IMR-90 (cell line): ENCODE data around the gene KCNA10. TPM values are rescaled to one million over a fixed set of nuclear protein-coding genes. Genes with fewer than 3 reads are reported as not detected.

Experiments
- ATAC-seq: fragments of 200-7000 bp; cut with Tn5 transposase; 2 replicates; pipeline ENCODE4 v1.9.1; 2020; ENCODE audit warnings: low read depth, mild to moderate bottlenecking, moderate library complexity
- BruUV-seq: library from RNA; stranded (reverse); fragments of 400-500 nt; replicated peaks from 2 replicates; lab custom pipeline; 2021; lab: Mats Ljungman, UMichigan
- CTCF ChIA-PET: fragments of 300-600 bp; formaldehyde crosslinking; extraction: SDS; loops from one replicate; lab custom pipeline; 2021; ENCODE audit warnings: antibody characterized with exemption; lab: Yijun Ruan, JAX
- POLR2A ChIA-PET: fragments of 300-600 bp; sonication (Branson Sonifier 250); formaldehyde crosslinking; loops from one replicate; lab custom pipeline; 2022; ENCODE audit warnings: antibody characterized with exemption; ENCODE audit not compliant: unreplicated experiment; lab: Charles Lee
- DNase-seq: peaks from one replicate; pipeline ENCODE4 v3.0.0; 2013
- H2AFZ ChIP-seq: replicated peaks from 2 replicates; pipeline ENCODE3; 2013; ENCODE audit warnings: low read length, mild to moderate bottlenecking; ENCODE audit not compliant: poor library complexity
- H2AK5ac ChIP-seq: 2 replicates; pipeline ENCODE4 v1.6.1; 2013; ENCODE audit warnings: low read depth, low read length, inconsistent platforms
- H2AK9ac ChIP-seq: replicated peaks from 2 replicates; pipeline ENCODE3; 2013; ENCODE audit warnings: mild to moderate bottlenecking, low read depth, low read length, moderate library complexity; ENCODE audit not compliant: poor library complexity
- H2BK120ac ChIP-seq: 2 replicates; pipeline ENCODE4 v1.6.1; 2013; ENCODE audit warnings: low read depth, low read length, inconsistent platforms
- H2BK15ac ChIP-seq: 3 replicates; pipeline ENCODE4 v1.6.1; 2013; ENCODE audit warnings: low read depth, low read length, inconsistent platforms
- H2BK20ac ChIP-seq: 2 replicates; pipeline ENCODE4 v1.6.1; 2013; ENCODE audit warnings: low read depth, mild to moderate bottlenecking, inconsistent platforms, low read length, moderate library complexity
- H2BK5ac ChIP-seq: 2 replicates; pipeline ENCODE4 v1.6.1; 2013; ENCODE audit warnings: mild to moderate bottlenecking, low read depth, low read length, inconsistent platforms; ENCODE audit not compliant: poor library complexity, severe bottlenecking
- H3K14ac ChIP-seq: replicated peaks from 2 replicates; pipeline ENCODE4 v1.6.1; 2013; ENCODE audit warnings: low read depth, low read length, inconsistent platforms
- H3K18ac ChIP-seq: 2 replicates; pipeline ENCODE4 v1.6.1; 2013; ENCODE audit warnings: low read depth, low read length, control low read depth
- H3K23ac ChIP-seq: 2 replicates; pipeline ENCODE4 v1.6.1; 2013; ENCODE audit warnings: low read depth, low read length, inconsistent platforms
- H3K27ac ChIP-seq: 2 replicates; pipeline ENCODE4 v1.5.1; 2013; ENCODE audit warnings: mild to moderate bottlenecking, control low read depth, low read length; ENCODE audit not compliant: insufficient read depth
- H3K27me3 ChIP-seq: 2 replicates; pipeline ENCODE4 v1.6.1; 2013; ENCODE audit warnings: low read length; ENCODE audit not compliant: control insufficient read depth, insufficient read depth
- H3K36me3 ChIP-seq: 2 replicates; pipeline ENCODE4 v1.6.1; 2013; ENCODE audit warnings: low read length, mixed read lengths; ENCODE audit not compliant: control insufficient read depth, insufficient read depth
- H3K4ac ChIP-seq: 2 replicates; pipeline ENCODE4 v1.6.1; 2013; ENCODE audit warnings: low read depth, low read length, inconsistent platforms
- H3K4me1 ChIP-seq: 2 replicates; pipeline ENCODE4 v1.6.1; 2013; ENCODE audit warnings: low read length, mixed read lengths; ENCODE audit not compliant: control insufficient read depth, insufficient read depth
- H3K4me2 ChIP-seq: 2 replicates; pipeline ENCODE4 v1.6.1; 2013; ENCODE audit warnings: low read depth, mild to moderate bottlenecking, control low read depth, low read length, moderate library complexity
- H3K4me3 ChIP-seq: 2 replicates; pipeline ENCODE4 v1.5.1; 2013; ENCODE audit warnings: low read depth, mild to moderate bottlenecking, control low read depth, low read length, moderate library complexity; ENCODE audit not compliant: insufficient read depth
- H3K56ac ChIP-seq: 2 replicates; pipeline ENCODE4 v1.6.1; 2013; ENCODE audit warnings: low read length, inconsistent platforms; ENCODE audit not compliant: insufficient read depth; ENCODE audit errors: extremely low read depth
- H3K79me1 ChIP-seq, 2 experiments: 2 replicates each; pipeline ENCODE4 v1.6.1; 2013; ENCODE audit warnings: low read length in 2 of 2, inconsistent platforms in 1 of 2, low read depth in 1 of 2
- H3K9ac ChIP-seq: 2 replicates; pipeline ENCODE4 v1.6.1; 2013; ENCODE audit warnings: low read depth, low read length, control low read depth
- H3K9me1 ChIP-seq: 2 replicates; pipeline ENCODE4 v1.6.1; 2013; ENCODE audit warnings: low read length, inconsistent platforms; ENCODE audit not compliant: insufficient read depth
- H3K9me3 ChIP-seq: 2 replicates; pipeline ENCODE4 v1.6.1; 2013; ENCODE audit warnings: low read length; ENCODE audit not compliant: control insufficient read depth, insufficient read depth
- H4K20me1 ChIP-seq: 2 replicates; pipeline ENCODE4 v1.6.1; 2013; ENCODE audit warnings: low read length, inconsistent platforms; ENCODE audit not compliant: insufficient read depth
- H4K5ac ChIP-seq: 2 replicates; pipeline ENCODE4 v1.6.1; 2013; ENCODE audit warnings: mild to moderate bottlenecking, low read depth, low read length, control low read depth
- H4K8ac ChIP-seq, 2 experiments: 2 replicates each; pipeline ENCODE4 v1.6.1; 2013; ENCODE audit warnings: low read depth in 2 of 2, low read length in 2 of 2, control low read depth in 1 of 2, inconsistent platforms in 1 of 2
- H4K91ac ChIP-seq: 2 replicates; pipeline ENCODE4 v1.6.1; 2013; ENCODE audit warnings: low read depth, low read length, inconsistent platforms; ENCODE audit not compliant: insufficient read depth
- BHLHE40 ChIP-seq: fragments of 150-350 bp; IDR thresholded peaks from 2 replicates; pipeline ENCODE4 v1.6.1; 2016; ENCODE audit warnings: mild to moderate bottlenecking, low read depth, low read length
- CEBPB ChIP-seq: IDR thresholded peaks from 2 replicates; pipeline ENCODE4 v1.6.1; 2012; ENCODE audit warnings: low read depth, low read length, improper control_type of control experiment
- CHD1 ChIP-seq: IDR thresholded peaks from 2 replicates; pipeline ENCODE4 v1.6.1; 2012; ENCODE audit warnings: low read depth, low read length, improper control_type of control experiment
- CTCF ChIP-seq: conservative IDR thresholded peaks from 2 replicates; pipeline ENCODE4 v1.5.1; 2012; ENCODE audit warnings: mild to moderate bottlenecking, low read depth, low read length, improper control_type of control experiment
- ELK1 ChIP-seq: fragments of 150-350 bp; IDR thresholded peaks from 2 replicates; pipeline ENCODE4 v1.6.1; 2016; ENCODE audit warnings: low read depth, mild to moderate bottlenecking, low read length, moderate library complexity, borderline replicate concordance
- FOS ChIP-seq: fragments of 150-350 bp; IDR thresholded peaks from 2 replicates; pipeline ENCODE4 v1.6.1; 2016; ENCODE audit warnings: low read depth, low read length
- MAFK ChIP-seq: IDR thresholded peaks from 2 replicates; pipeline ENCODE4 v1.6.1; 2012; ENCODE audit warnings: low read depth, low read length, improper control_type of control experiment
- MAZ ChIP-seq: IDR thresholded peaks from 2 replicates; pipeline ENCODE4 v1.6.1; 2012; ENCODE audit warnings: low read depth, mild to moderate bottlenecking, low read length, improper control_type of control experiment, moderate library complexity, borderline replicate concordance
- NFE2L2 ChIP-seq: fragments of 150-350 bp; IDR thresholded peaks from 2 replicates; pipeline ENCODE4 v1.6.1; 2016; ENCODE audit warnings: low read depth, mild to moderate bottlenecking, low read length
- RAD21 ChIP-seq: IDR thresholded peaks from 2 replicates; pipeline ENCODE4 v1.6.1; 2012; ENCODE audit warnings: low read length, improper control_type of control experiment
- WGBS, 2 experiments: methylation state at CpG; one replicate each; pipeline versions ENCODE4 v1.1.5 to v1.1.7; 2013; ENCODE audit warnings: missing lambda C conversion rate in 2 of 2; ENCODE audit not compliant: insufficient read length in 1 of 2; ENCODE audit errors: extremely low coverage in 2 of 2; 5-methylcytosine and 5-hydroxymethylcytosine counted together
- dilution Hi-C: fragments of 300-500 bp; cut with HindIII; formaldehyde crosslinking; loops from one replicate; pipeline ENCODE4 v1.14.3; 2018; ENCODE audit warnings: low sequenced_read_pairs; ENCODE audit not compliant: unreplicated experiment
- in situ Hi-C: fragments of 300-500 bp; cut with MboI; formaldehyde crosslinking; loops from 3 replicates; pipeline ENCODE4 v1.14.3; 2019; ENCODE audit warnings: low sequenced_read_pairs, inconsistent platforms, mixed read lengths
- intact Hi-C: fragments of 100-400 bp; cut with micrococcal nuclease; formaldehyde crosslinking; loops from 2 replicates; pipeline ENCODE4 v1.10.0; 2022
- polyA plus RNA-seq, 3 experiments: library from polyadenylated mRNA; depleted of rRNA; stranded (reverse); fragments of >200 nt; gene quantifications; 2 replicates each; pipeline ENCODE4 v1.2.3, GENCODE V29; 2012; ENCODE audit warnings: low replicate concordance in 1 of 3
- total RNA-seq: library from RNA; depleted of rRNA; stranded (reverse); fragments of >200 nt; gene quantifications from 2 replicates; pipeline ENCODE4 v1.2.3, GENCODE V29; 2012

The KCNA10 gene
- total and polyA plus RNA-seq, 2 of the 4 experiments (the other 2 are of a cell fraction) = not detected

DNA sequence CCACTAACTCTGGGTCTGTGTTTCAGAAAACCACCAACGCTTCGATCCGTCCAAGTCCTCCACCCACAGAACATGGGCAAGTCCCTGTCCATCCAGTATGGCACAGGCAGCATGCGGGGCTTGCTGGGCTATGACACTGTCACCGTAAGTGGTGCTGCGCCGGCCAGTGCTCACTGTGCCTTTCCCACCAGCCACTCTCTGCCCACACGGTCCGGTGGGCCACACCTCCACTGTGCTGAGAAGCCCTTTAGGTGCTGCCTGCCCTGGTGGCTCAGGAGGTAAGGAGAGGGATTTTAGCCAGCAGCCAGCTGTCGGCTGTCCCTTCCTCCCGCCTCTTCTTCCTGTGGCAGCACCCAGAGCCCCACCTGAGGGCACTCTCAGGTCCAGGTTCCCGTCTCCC lies 34.2 kb downstream of the KCNA10 start:
- Histone ChIP-seq H4K91ac (no peak overlapping the region), H3K27ac (no peak overlapping the region), H3K9me1 (no peaks in the 10 kb centered on the region), H2BK15ac (no peak overlapping the region), H2BK20ac (no peak overlapping the region), H3K4me1 (peaks cover 2% of the 10 kb centered on the region; the same call in 1 of the 2 replicates), H3K4ac (no peak overlapping the region), H3K18ac (no peak overlapping the region), H2AFZ (no peak overlapping the region), H3K9ac (no peak overlapping the region), H3K23ac (no peak overlapping the region), H3K56ac (no peak overlapping the region), H4K20me1 (no peaks in the 10 kb centered on the region), H3K14ac (no peak overlapping the region), H2AK5ac (no peak overlapping the region), H4K5ac (no peak overlapping the region), H4K8ac (no peak overlapping the region), H3K27me3 (peaks cover 23% of the 10 kb centered on the region), H3K4me2 (no peak overlapping the region), H2BK120ac (no peak overlapping the region), H3K36me3 (no peaks in the 10 kb centered on the region), H2BK5ac (no peak overlapping the region), H3K9me3 (no peaks in the 10 kb centered on the region), H3K79me1 (no peaks in the 10 kb centered on the region), H2AK9ac (no peak overlapping the region), H3K4me3 (no peak overlapping the region)
- intact Hi-C loops = no loop called here
- no peak for TF ChIP-seq CTCF
- TF ChIP-seq NFE2L2 = no peak
- no peak for TF ChIP-seq MAZ
- TF ChIP-seq CHD1 = no peak
- no peak for TF ChIP-seq MAFK
- TF ChIP-seq RAD21 = no peak
- no peak for TF ChIP-seq FOS
- no peak for TF ChIP-seq BHLHE40
- TF ChIP-seq ELK1 = no peak
- TF ChIP-seq CEBPB = no peak
- ChIA-PET POLR2A (no interaction called here), CTCF (interaction anchor here (3.3 kb wide), 1 partner anchor 11 kb away, joined by 10 read pairs; no protein-coding TSS in a partner anchor)
- in situ Hi-C loops = no loop called here
- dilution Hi-C loops = no loop called here
- BruUV-seq = no TSS peak
- WGBS, 2 experiments = 100% methylated on average over 1 of the region's 12 CpGs; no CpG with 5 or more reads in 1 of the 2 experiments
- no peak for ATAC-seq
- DNase-seq = no peak
